GM13977 (cell line): Measurements from ENCODE around the gene ATG101.
A peak's percentile ranks its signal among the peaks of the same experiment; 100 is the strongest.

Experiments used
- DNase-seq: peaks from one replicate; pipeline ENCODE4 v3.0.0; 2012; ENCODE audit warnings: low spot score
- CTCF ChIP-seq: IDR thresholded peaks from 2 replicates; pipeline ENCODE4 v1.5.1; 2012; ENCODE audit warnings: mild to moderate bottlenecking, control low read depth; ENCODE audit not compliant: insufficient read depth; ENCODE audit errors: extremely low read depth, missing control alignments
- in situ Hi-C: fragments of 300-500 bp; cut with MboI; formaldehyde crosslinking; loops from one replicate; pipeline ENCODE4 v1.12.0; 2022; ENCODE audit warnings: low sequenced_read_pairs, low pct_unique_long_range_greater_than_20kb, mixed read lengths, inconsistent platforms; ENCODE audit not compliant: unreplicated experiment

Gene ATG101

GRCh38 chr12:52126050-52126604 is 56.3 kb downstream of the ATG101 start:
- peak; percentile 6 for DNase-seq
- in situ Hi-C loops, result loop anchor here (10.0 kb wide), 1 partner anchor 101 kb away; no protein-coding TSS in a partner anchor
- no peak for TF ChIP-seq CTCF
